H1 (cell line): ENCODE measurements around the gene GPLD1. TPM values are rescaled to one million over a fixed set of nuclear protein-coding genes. Genes with fewer than 3 reads are reported as not detected.
A peak's percentile ranks its signal among the peaks of the same experiment; 100 is the strongest.

Experiments used
- CTCF ChIA-PET: fragments of 300-600 bp; sonication (Branson Sonifier 250); formaldehyde crosslinking; loops from one replicate; lab custom pipeline; 2021; ENCODE audit not compliant: partially characterized antibody; lab: Charles Lee
- POLR2A ChIA-PET: fragments of 300-600 bp; sonication (Branson Sonifier 250); formaldehyde crosslinking; loops from one replicate; lab custom pipeline; 2021; ENCODE audit warnings: inconsistent platforms; ENCODE audit not compliant: partially characterized antibody; lab: Charles Lee
- DNase-seq, 2 experiments: peaks; one replicate each; pipeline versions ENCODE4 v3.0.0 to v3.0.0-alpha.2; 2010 to 2022; ENCODE audit warnings: low spot score in 2 of 2, low read depth in 1 of 2, mixed read lengths in 1 of 2
- FAIRE-seq: peaks from 2 replicates; lab custom pipeline; 2011; peaks lifted over from hg19 to GRCh38; lab: Jason Lieb, UNC
- H2AFZ ChIP-seq: 2 replicates; pipeline ENCODE4 v1.8.1; 2012; ENCODE audit warnings: low read length, inconsistent platforms
- H2AK5ac ChIP-seq: 2 replicates; pipeline ENCODE4 v1.6.1; 2013; ENCODE audit warnings: low read depth, low read length
- H2BK120ac ChIP-seq: replicated peaks from 2 replicates; pipeline ENCODE3; 2013; ENCODE audit warnings: low read depth, low read length, inconsistent platforms
- H2BK12ac ChIP-seq: 2 replicates; pipeline ENCODE4 v1.6.1; 2013; ENCODE audit warnings: low read depth, low read length
- H2BK15ac ChIP-seq: 2 replicates; pipeline ENCODE4 v1.6.1; 2013; ENCODE audit warnings: low read length
- H2BK20ac ChIP-seq: 2 replicates; pipeline ENCODE4 v1.6.1; 2013; ENCODE audit warnings: low read length
- H2BK5ac ChIP-seq: 2 replicates; pipeline ENCODE4 v1.6.1; 2013; ENCODE audit warnings: low read depth, low read length
- H3K14ac ChIP-seq: 2 replicates; pipeline ENCODE4 v1.6.1; 2013; ENCODE audit warnings: inconsistent platforms; ENCODE audit not compliant: insufficient read length
- H3K18ac ChIP-seq: 2 replicates; pipeline ENCODE4 v1.6.1; 2013; ENCODE audit warnings: low read length; ENCODE audit errors: extremely low read depth
- H3K23ac ChIP-seq: 2 replicates; pipeline ENCODE4 v1.6.1; 2013; ENCODE audit warnings: inconsistent platforms; ENCODE audit not compliant: insufficient read length
- H3K23me2 ChIP-seq: 2 replicates; pipeline ENCODE4 v1.6.1; 2013; ENCODE audit warnings: low read depth, low read length
- H3K27ac ChIP-seq: 2 replicates; pipeline ENCODE4 v1.6.1; 2011; ENCODE audit warnings: low read depth, low read length, inconsistent platforms
- H3K27me3 ChIP-seq, 4 experiments: replicated peaks in 1 of 4; 1 replicate in 1 of 4; 2 replicates in 3 of 4; pipeline versions ENCODE4 v1.6.1 to v1.8.1; 2011 to 2013; ENCODE audit warnings: low read length in 3 of 4, mild to moderate bottlenecking in 3 of 4, inconsistent platforms in 2 of 4, mixed read lengths in 2 of 4, moderate library complexity in 1 of 4; ENCODE audit not compliant: control insufficient read depth in 3 of 4, insufficient read depth in 3 of 4; ENCODE audit errors: extremely low read depth in 1 of 4
- H3K36me3 ChIP-seq, 4 experiments: 2 replicates each; pipeline versions ENCODE4 v1.6.1 to v1.8.1; 2011 to 2013; ENCODE audit warnings: mild to moderate bottlenecking in 4 of 4, low read length in 3 of 4, moderate library complexity in 2 of 4, control low read depth in 1 of 4, inconsistent platforms in 1 of 4; ENCODE audit not compliant: insufficient read depth in 4 of 4, control insufficient read depth in 2 of 4
- H3K4ac ChIP-seq: replicated peaks from 2 replicates; pipeline ENCODE3; 2013; ENCODE audit warnings: low read length, low read depth, mixed read lengths, inconsistent platforms; ENCODE audit not compliant: insufficient read length
- H3K4me1 ChIP-seq, 4 experiments: replicated peaks in 1 of 4; 1 replicate in 1 of 4; 2 replicates in 3 of 4; pipeline versions ENCODE4 v1.6.1 to v1.8.1; 2011 to 2013; ENCODE audit warnings: low read length in 3 of 4, inconsistent platforms in 2 of 4, mixed read lengths in 1 of 4; ENCODE audit not compliant: insufficient read depth in 4 of 4, control insufficient read depth in 3 of 4
- H3K4me2 ChIP-seq, 2 experiments: 2 replicates each; pipeline versions ENCODE4 v1.6.1 to v1.8.1; 2011 to 2013; ENCODE audit warnings: low read depth in 2 of 2, low read length in 2 of 2, control low read depth in 1 of 2, inconsistent platforms in 1 of 2, mild to moderate bottlenecking in 1 of 2; ENCODE audit not compliant: insufficient read depth in 1 of 2
- H3K4me3 ChIP-seq, 4 experiments: fragments of 200-600, 300-600 bp in 1 of 4; sonication (generic), shearing (Covaris generic), sonication (Bioruptor Twin) in 1 of 4; 2 replicates each; pipeline versions ENCODE4 v1.5.1 to v1.8.1; 2011 to 2016; ENCODE audit warnings: low read length in 4 of 4, low read depth in 3 of 4, control low read depth in 2 of 4, inconsistent platforms in 2 of 4, mild to moderate bottlenecking in 2 of 4, mixed read lengths in 1 of 4, moderate library complexity in 1 of 4; ENCODE audit not compliant: insufficient read depth in 2 of 4; ENCODE audit errors: extremely low read depth in 1 of 4
- H3K56ac ChIP-seq: replicated peaks from 2 replicates; pipeline ENCODE3; 2013; ENCODE audit warnings: low read depth, mild to moderate bottlenecking, mixed read lengths, low read length, inconsistent platforms; ENCODE audit not compliant: insufficient read length
- H3K79me1 ChIP-seq: 2 replicates; pipeline ENCODE4 v1.6.1; 2013; ENCODE audit warnings: low read depth, low read length, control low read depth
- H3K79me2 ChIP-seq, 2 experiments: 2 replicates each; pipeline versions ENCODE4 v1.6.1 to v1.8.1; 2012 to 2013; ENCODE audit warnings: low read length in 2 of 2, mild to moderate bottlenecking in 2 of 2, inconsistent platforms in 1 of 2; ENCODE audit not compliant: insufficient read depth in 2 of 2, control insufficient read depth in 1 of 2
- H3K9ac ChIP-seq, 4 experiments: replicated peaks in 1 of 4; 1 replicate in 1 of 4; 2 replicates in 3 of 4; pipeline versions ENCODE4 v1.6.1 to v1.8.1; 2011 to 2013; ENCODE audit warnings: low read depth in 3 of 4, low read length in 3 of 4, control low read depth in 2 of 4, mild to moderate bottlenecking in 2 of 4, moderate library complexity in 2 of 4, inconsistent platforms in 1 of 4; ENCODE audit errors: extremely low read depth in 1 of 4
- H3K9me3 ChIP-seq, 2 experiments: 2 replicates each; pipeline versions ENCODE4 v1.6.1 to v1.8.1; 2012 to 2013; ENCODE audit warnings: mild to moderate bottlenecking in 2 of 2, moderate library complexity in 2 of 2, control low read depth in 1 of 2, inconsistent platforms in 1 of 2, low read depth in 1 of 2, low read length in 1 of 2, mixed read lengths in 1 of 2; ENCODE audit not compliant: insufficient read depth in 2 of 2
- H4K20me1 ChIP-seq, 2 experiments: replicated peaks in 1 of 2; 2 replicates each; pipeline versions ENCODE3 to v1.8.1; 2011 to 2013; ENCODE audit warnings: inconsistent platforms in 2 of 2, low read length in 2 of 2, mild to moderate bottlenecking in 1 of 2; ENCODE audit not compliant: insufficient read depth in 2 of 2, control insufficient read depth in 1 of 2
- H4K5ac ChIP-seq: 2 replicates; pipeline ENCODE4 v1.6.1; 2013; ENCODE audit warnings: low read length, low read depth, mixed read lengths, inconsistent platforms; ENCODE audit not compliant: insufficient read length
- H4K8ac ChIP-seq: 2 replicates; pipeline ENCODE4 v1.8.0; 2013; ENCODE audit warnings: mild to moderate bottlenecking, moderate library complexity, low read length, inconsistent platforms; ENCODE audit not compliant: insufficient read depth; ENCODE audit errors: extremely low read depth
- H4K91ac ChIP-seq: replicated peaks from 2 replicates; pipeline ENCODE3; 2013; ENCODE audit warnings: low read length, mixed read lengths, inconsistent platforms; ENCODE audit not compliant: insufficient read length
- CREB1 ChIP-seq: IDR thresholded peaks from 2 replicates; pipeline ENCODE4 v1.6.1; 2012; ENCODE audit warnings: inconsistent platforms
- KDM1A ChIP-seq: fragments of 200-600, 300-600 bp; sonication (generic); IDR thresholded peaks from 2 replicates; pipeline ENCODE4 v1.7.1; 2016; ENCODE audit warnings: mild to moderate bottlenecking, low read length, borderline replicate concordance
- POLR2A ChIP-seq, 2 experiments: IDR thresholded peaks; 1 replicate in 1 of 2; 2 replicates in 1 of 2; pipeline ENCODE4 v1.6.1; 2011; ENCODE audit warnings: low read depth in 2 of 2, low read length in 2 of 2, mild to moderate bottlenecking in 2 of 2; ENCODE audit errors: control extremely low read depth in 1 of 2
- RAD21 ChIP-seq, 2 experiments: IDR thresholded peaks in 1 of 2; conservative IDR thresholded peaks in 1 of 2; 2 replicates each; pipeline ENCODE4 v1.6.1; 2011; ENCODE audit warnings: low read depth in 2 of 2, low read length in 2 of 2, improper control_type of control experiment in 1 of 2, inconsistent platforms in 1 of 2, mild to moderate bottlenecking in 1 of 2, moderate library complexity in 1 of 2
- SP4 ChIP-seq: IDR thresholded peaks from 2 replicates; pipeline ENCODE4 v1.6.1; 2012; ENCODE audit warnings: low read length, inconsistent platforms
- WGBS, 2 experiments: shearing (Covaris generic) in 1 of 2; methylation state at CpG; one replicate each; pipeline versions ENCODE4 v1.1.6 to v1.1.7; 2013 to 2015; ENCODE audit warnings: low lambda C conversion rate in 2 of 2, mixed read lengths in 2 of 2, inconsistent platforms in 1 of 2, low coverage in 1 of 2, missing lambda C conversion rate in 1 of 2; ENCODE audit not compliant: insufficient replicate concordance in 2 of 2, insufficient coverage in 1 of 2, insufficient read length in 1 of 2; ENCODE audit errors: extremely low coverage in 1 of 2, missing lambda C conversion rate in 1 of 2; 5-methylcytosine and 5-hydroxymethylcytosine counted together
- polyA plus RNA-seq, 7 experiments: library from polyadenylated mRNA; depleted of rRNA in 3 of 7; stranded (reverse) in 5 of 7; unstranded in 2 of 7; fragments of >200 nt in 5 of 7; fragments of 200-250 nt in 2 of 7; gene quantifications; 1 replicate in 5 of 7; 2 replicates in 1 of 7; 4 replicates in 1 of 7; pipeline versions ENCODE4 v1.2.1 to v1.2.3, GENCODE V29; 2011 to 2013; ENCODE audit warnings: missing spikeins in 2 of 7, mixed read lengths in 2 of 7
- total RNA-seq: library from RNA; stranded (reverse); fragmentation: NEBNext Ultra II Directional; extraction: Animal tissue kit (Norgen Biotek cat#: 25700); gene quantifications from 2 replicates; pipeline ENCODE4 v1.2.1, GENCODE V29; 2021

Gene GPLD1
- total and polyA plus RNA-seq, 2 of the 8 experiments (the other 6 are each of a cell fraction or from before 2014, with no cell fraction given), result 3.7 to 5.3 TPM

DNA sequence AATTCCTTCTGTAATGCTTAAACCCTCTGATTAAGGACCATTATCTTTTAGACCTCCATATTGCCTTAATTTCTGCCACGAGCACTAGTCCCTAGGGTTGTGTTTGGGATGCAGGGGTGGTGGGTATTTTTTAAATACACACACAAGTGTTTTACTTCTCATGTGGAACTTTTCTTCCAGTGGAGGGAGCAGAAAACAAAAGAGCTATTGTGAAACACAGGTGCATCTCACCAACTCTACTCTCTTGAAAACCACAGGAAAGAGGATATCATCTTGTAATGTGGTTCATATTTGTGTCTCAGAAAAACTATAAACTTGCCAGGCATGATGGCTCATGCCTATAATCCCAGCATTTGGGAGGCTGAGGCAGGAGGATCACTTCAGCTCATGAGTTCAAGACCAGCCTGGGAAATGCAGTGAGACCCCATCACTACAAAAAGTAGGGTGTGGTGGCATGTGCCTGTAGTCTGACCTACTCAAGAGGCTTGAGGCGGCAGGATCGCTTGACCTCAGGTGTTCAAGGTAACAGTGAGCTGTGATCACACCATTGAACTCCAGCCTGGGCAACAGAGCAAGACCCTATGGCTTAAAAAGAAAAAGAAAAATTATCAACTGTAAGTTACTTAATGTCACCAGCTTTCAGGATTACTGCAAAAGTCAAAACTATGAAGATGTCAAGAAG, 49.4 kb downstream of the GPLD1 start:
- WGBS, 2 experiments, result 97% methylated on average over 3 of the region's 3 CpGs; no CpG with 5 or more reads in 1 of the 2 experiments
- Histone ChIP-seq H3K79me2 (no peaks in the 10 kb centered on the region), H3K27ac (no peak overlapping the region), H2AFZ (no peak overlapping the region), H3K79me1 (no peaks in the 10 kb centered on the region), H3K23ac (no peak overlapping the region), H4K8ac (no peak overlapping the region), H2BK120ac (no peak overlapping the region), H2BK20ac (no peak overlapping the region), H3K9ac (no peak overlapping the region), H3K4me3 (no peak overlapping the region), H3K27me3 (no peaks in the 10 kb centered on the region), H3K4me2 (no peak overlapping the region), H4K5ac (no peak overlapping the region), H2BK5ac (no peak overlapping the region), H3K14ac (no peak overlapping the region), H2AK5ac (no peak overlapping the region), H3K56ac (no peak overlapping the region), H2BK15ac (no peak overlapping the region), H3K4me1 (no peaks in the 10 kb centered on the region), H3K23me2 (no peaks in the 10 kb centered on the region), H3K18ac (no peak overlapping the region), H4K91ac (no peak overlapping the region), H3K9me3 (no peaks in the 10 kb centered on the region), H4K20me1 (no peaks in the 10 kb centered on the region), H3K4ac (no peak overlapping the region), H3K36me3 (no peaks in the 10 kb centered on the region), H2BK12ac (no peak overlapping the region)
- TF ChIP-seq RAD21 (IDR thresholded peaks at IDR 0.05 in 1 of 2, conservative IDR thresholded peaks at IDR 0.05 in 1 of 2; ENCODE audit: low read depth in 2 of 2, low read length in 2 of 2), result no peak
- TF ChIP-seq POLR2A (IDR thresholded peaks at IDR 0.05; ENCODE audit: control extremely low read depth in 1 of 2, low read depth in 2 of 2, low read length in 2 of 2), result no peak
- no peak for TF ChIP-seq CREB1
- no peak for TF ChIP-seq SP4
- TF ChIP-seq KDM1A, result no peak
- FAIRE-seq, result no peak
- DNase-seq, result peak in 1 of 2 experiments; percentile 6
- ChIA-PET POLR2A (interaction anchor here (0.6 to 1.3 kb wide), 6 partner anchors 9 to 269 kb away, joined by 3 to 4 read pairs (median 3); no protein-coding TSS in a partner anchor), CTCF (interaction anchor here (0.8 to 2.9 kb wide), 2 partner anchors 10 to 123 kb away, joined by 3 to 12 read pairs; no protein-coding TSS in a partner anchor)
